AML-193 (cell line): ENCODE measurements around the gene PNMA8C.
"Not testable (repeated sequence)": the region's sequence is repeated elsewhere in the genome, so short reads cannot be mapped to it uniquely, and the experiment has no call there.

Experiments used
- DNase-seq, 2 experiments: peaks; one replicate each; lab custom pipeline; 2025; lab: John Stamatoyannopoulos, UW

The PNMA8C gene

DNA sequence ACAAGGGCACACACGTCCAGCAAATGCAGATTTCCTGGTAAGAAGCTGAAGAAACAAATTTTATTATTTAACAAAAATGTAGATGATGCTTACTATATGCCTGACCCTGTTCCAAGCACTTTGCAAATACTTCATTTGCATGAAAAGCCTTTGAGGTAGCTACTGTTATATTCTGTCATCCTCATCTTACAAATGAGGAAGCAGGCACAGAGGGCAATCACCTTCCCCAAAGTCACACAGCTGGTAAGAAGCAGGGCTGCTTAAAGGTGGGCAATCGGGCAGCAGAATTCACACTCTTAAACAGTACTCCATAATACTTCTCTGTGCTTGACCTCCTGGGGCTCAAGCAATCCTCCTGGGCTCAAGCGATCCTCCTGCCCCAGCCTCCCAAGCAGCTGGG, 18.3 kb upstream of the PNMA8C start:
- DNase-seq, result no peak

DNA sequence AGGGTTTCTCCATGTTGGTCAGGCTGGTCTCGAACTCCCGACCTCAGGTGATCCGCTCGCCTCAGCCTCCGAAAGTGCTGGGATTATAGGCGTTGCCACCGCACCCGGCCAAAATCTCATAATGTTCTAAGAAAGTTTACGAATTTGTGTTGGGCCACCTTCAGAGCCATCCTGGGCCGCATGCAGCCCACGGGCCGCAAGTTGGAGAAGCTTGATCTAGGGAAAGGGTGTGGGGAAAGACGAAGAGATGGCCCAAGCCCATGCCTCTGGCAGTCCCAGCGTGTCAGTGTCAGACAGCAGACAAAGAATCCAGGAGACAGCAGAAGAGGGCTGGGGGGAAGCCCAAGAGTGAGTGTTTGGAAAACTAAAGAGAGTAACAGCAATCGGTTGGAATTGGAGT, 17.3 kb upstream of the PNMA8C start:
- DNase-seq, result no peak

DNA sequence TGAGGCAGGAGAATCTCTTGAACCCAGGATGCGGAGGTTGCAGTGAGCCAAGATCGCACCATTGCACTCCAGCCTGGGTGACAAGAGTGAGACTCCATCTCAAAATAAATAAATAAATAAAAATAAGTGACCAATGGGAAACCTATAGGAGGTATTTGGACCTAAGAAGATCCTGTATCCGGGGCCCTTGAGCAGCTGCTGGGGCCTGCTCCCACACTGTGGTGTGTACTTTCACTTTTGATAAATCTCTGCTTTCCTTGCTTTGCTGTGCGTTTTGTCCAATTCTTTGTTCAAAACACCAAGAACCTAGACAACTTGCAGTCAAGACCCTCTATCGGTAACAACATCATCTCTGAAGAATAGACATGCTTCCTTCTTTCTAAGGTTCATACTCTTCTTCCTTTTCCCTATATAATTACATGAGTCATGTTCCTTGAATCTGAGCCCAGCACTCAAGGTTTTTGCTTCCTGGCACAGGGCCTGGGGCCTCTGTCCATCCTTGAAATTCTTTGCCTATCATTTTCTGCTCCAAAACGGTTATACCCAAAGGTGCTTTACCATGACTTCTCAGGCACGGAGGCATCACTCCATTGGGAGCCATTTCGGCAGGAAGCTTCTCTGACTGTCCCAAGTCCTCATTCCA, 14.2 kb upstream of the PNMA8C start:
- DNase-seq, result no peak

DNA sequence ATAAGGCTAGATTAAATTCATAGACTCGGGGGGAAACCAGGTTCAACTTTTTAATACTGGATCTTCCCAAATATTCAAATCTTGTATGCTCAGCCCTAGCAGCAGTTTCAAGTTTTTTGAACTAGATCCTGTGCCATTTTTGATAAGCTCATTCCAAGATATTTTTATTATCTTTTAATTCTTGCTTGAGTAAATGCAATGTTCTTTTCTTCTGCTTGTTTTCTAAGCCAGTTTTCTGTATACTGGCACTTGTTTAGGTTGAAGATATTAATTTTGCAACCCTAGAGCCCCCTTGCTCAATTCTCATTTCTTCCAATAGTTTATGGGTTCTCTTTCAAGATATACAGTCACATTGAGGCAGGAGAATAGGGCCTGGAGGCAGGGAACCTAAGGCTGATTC, 13.1 kb upstream of the PNMA8C start:
- no peak for DNase-seq

DNA sequence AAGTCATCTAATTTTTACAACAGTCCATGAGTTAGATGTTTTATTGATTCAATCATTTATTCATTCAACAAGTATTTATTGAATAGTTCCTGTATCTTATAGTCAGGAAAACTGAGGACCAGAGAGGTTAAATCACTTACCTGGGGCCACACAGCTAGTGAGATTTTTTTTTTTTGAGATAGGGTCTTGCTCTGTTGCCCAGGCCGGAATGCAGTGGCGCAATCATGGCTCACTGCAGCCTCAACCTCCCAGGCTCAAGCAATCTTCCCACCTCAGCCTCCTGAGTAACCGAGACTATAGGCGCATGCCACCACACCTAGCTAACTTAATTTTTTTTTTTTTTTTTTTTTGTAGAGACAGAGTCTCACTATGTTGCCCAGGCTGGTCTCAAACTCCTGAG, 7.0 kb upstream of the PNMA8C start:
- DNase-seq, result not testable (repeated sequence)

DNA sequence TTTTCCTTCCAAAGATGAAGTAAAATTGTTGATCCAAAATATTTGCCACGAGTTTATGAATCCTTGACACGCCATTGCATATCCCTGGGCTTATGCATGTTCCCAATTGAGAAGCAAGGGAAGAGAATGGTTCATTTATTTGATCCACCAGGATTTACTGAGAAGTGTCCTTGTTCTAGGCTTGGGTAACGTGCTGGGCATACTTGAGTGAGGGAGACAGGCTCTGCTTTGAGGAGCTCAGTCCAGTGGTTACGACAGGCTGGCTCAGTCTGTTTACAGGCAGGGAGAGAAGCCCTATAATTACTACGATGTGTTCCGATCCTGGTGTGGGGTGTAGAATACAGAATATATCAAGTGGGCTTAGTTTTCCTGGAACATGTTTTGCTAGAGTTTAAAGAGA, 6.3 kb upstream of the PNMA8C start:
- DNase-seq, result no peak

DNA sequence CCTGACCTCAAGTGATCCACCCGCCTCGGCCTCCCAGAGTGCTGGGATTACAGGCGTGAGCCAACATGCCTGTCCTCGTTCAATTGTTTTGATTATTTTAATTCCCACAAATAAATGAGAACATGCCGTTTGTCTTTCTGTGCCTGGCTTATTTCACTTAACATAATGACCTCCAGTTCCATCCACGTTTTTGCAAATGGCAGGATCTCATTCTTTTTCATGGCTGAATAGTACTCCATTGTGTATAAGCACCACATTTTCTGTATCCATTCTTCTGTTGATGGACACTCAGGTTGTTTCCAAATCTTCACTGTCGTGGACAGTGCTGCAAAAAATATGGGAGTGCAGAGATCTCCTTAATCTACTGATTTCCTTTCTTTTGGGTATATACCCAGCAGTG, 4.7 kb upstream of the PNMA8C start:
- DNase-seq, result not testable (repeated sequence)

DNA sequence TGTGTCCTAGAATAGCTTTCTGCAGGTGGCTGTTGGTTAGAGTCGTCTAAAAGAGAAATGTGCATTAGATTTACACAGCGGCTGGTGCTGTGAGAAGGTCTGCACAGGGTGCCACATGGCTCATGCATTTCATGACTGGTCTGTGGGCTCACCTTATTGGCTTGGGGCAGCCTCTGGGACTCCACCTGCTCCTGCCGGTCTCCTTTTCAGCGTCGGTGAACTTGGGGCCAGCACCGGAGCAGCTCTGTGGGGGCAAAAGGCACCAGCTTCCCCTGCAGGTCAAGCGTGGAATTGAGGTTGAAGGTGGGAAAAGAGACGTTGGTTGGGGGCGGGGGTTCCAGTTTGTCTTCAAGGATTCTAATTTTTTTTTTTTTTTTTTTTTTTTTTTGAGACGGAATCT, 3.1 kb upstream of the PNMA8C start:
- DNase-seq, result no peak

DNA sequence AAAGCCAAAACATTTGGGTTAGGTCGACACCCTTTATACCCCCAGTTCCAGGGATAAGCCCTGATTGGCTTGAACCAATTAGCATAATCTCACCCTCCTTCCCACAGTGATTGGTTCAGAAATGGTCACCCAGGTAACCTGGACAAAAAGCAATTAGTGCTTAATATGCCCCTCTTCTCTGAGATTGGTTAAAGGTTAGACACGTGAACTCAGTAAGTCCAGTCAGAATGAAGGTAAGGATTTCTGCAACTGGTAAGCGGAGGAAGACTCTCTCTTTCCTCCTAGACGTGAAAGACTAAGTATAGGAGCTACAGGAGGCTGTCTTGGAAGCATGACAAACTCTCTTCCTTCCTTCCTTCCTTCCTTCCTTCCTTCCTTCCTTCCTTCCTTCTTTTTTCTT, 1.3 kb upstream of the PNMA8C start:
- DNase-seq, result no peak

DNA sequence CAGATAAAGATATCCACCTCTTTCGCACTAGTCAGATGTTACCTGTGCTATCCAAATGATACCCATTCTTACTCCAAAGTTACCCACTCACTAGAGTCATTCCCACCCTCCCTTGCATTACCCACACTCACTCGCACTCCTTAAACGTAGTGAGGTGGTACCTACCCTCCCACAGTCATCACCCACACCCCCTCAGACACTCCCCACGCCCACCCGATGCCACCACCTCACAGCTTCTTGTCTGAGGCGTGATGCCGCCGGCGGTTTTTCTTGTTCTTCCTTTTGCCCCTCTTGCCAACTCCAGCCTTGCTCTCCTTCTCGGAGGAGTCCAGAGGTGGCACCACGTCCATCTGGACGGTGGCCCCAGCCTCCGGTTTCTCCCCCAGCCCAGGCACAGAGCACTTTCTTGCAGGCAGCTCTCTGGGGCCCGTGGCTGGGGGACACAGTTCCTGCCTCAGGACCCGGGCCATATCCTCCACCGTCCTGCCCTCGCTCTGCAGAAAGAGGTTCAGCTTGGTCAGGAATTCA, 1.2 kb downstream of the PNMA8C start:
- no peak for DNase-seq

DNA sequence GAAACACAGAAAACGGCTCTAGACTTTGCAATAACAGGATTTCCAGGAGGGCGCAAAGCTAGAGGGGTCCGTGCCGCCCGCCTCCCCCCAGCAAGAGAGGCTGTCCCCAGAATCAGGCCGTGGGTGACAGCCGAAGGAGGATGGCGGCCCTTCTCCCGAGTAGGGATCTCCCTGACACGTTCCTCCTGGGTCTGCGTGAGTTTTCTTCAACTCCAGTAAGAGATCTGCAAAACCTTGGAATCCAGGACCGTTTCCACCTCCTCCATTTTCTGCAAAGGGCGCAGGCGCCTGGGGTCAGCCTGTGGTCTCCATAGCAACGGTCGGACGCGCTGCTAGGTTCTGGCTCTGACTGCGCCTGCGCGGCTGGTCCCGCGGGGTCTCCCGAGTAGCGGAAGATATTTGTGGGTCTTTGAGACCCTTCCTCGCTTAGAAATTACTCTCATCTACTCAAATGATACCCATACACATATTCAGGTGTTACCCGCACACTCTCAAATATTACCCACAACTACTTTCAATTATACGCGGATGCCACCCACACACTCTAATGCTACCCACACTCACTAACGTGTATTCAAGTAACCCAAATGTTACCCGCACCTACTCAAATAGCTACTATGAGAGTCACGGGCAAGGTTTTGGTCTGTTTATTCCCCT, 2.1 kb downstream of the PNMA8C start:
- no peak for DNase-seq

DNA sequence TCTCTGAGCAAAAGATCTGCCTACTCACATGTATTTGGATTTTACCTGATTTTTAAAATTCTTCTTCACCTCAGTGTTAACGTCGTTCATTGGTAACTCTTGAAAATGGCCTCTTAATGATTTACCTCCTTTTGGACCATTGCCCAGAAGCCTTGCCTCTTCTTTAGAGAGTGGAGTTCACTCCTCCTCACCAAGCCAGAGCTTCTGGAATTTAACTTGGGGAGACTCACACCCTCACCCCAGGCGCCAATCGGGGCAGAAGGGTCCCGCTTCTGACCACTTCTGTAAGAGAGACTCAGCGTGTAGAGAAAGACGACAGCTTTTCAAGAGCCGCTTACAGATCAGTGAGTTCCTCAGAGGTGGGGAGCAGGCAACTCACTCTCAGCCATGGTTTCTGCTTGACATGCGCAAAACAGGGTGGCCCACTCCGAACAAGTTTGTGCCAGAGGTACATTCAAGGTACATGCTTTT, 2.7 kb downstream of the PNMA8C start:
- DNase-seq, result no peak

DNA sequence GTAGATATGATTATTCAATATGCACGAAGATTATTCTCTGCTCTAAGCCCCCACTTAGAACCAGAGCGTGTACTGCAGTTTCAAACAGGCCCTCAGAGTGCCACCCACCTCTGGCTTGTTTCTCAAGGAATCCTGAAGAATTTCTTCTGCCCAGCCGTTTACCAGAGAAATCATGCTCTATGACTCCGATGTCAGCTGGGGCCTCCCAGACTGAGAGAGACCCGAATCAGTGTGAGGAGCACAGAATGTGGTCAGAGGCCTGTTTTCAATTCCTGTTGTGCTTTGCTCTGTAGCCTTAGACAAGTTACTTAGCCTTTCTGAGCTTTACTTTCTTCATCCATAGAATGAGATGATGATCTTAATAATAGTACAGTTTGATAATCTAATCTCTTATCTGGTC, 5.5 kb downstream of the PNMA8C start:
- DNase-seq, result no peak

DNA sequence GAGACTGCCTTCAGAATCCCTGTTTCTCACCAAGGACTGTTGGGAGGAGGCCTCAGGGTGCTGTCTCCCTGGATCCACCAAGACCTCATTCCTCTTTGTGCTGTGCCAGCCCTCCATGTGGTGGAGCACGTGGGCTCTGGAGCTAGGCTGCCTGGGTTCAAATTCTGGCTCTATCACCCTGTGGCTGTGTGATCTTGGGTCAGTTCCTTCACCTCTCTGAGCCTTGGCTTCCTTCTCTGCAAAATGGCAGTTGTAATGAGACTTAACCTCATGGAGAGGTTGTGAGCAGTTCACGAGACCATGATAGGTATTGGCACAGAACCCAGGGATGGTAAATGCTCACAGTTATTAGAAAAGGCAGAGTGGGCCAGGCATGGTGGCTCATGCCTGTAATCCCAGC, 6.4 kb downstream of the PNMA8C start:
- DNase-seq, result no peak

DNA sequence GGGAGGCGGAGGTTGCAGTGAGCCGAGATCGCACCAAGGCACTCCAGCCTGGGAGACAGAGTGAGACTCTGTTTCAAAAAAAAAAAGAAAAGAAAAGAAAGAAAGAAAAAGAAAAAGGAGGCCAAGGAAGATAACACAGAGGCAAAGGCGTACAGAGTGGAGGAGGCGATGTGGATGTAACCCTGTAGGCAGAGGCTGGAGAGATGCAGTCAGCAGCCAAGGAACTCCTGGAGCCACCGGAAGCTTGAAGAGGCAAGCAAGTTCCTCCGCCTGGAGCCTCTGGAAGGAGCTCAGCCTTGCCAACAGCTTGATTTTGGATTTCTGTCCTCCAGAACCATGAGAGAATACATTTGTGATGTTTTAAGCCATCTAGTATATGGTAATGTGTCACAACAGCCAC, 8.7 kb downstream of the PNMA8C start:
- DNase-seq, result no peak

DNA sequence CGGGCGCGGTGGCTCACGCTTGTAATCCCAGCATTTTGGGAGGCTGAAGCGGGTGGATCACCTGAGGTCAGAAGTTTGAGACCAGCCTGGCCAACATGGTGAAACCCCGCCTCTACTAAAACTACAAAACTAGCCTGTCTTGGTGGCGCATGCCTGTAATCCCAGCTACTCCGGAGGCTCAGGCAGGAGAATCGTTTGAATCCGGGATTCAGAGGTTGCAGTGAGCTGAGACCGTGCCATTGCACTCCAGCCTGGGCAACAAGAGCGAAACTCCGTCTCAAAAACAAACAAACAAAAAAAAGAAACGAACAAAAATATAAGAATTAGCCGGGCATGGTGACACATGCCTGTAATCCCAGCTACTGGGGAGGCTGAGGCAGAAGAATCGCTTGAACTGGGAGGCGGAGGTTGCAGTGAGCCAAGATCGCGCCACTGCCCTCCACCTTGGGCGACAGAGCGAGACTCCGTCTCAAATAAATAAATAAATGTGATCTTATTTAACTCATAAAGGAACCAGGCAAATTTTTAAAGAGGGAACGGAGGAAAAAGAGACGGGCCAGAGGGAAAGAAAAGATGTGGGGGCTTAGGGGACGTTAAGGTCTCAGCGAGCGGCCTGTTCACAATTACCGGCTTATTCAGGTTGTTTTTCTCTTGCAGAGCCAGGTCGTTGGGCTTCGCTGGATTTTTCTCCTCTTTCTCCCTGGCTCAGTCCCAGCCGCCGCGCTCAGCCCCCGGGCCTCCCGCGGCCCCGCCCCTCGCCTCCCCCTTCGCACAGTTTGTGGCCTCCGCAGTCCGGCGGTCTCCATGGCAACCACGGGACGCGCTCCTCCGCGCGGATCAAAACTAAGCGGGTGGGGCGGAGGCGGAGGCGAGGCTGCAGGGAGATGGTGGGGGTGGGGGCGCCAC, 12.7 kb downstream of the PNMA8C start:
- not testable (repeated sequence) for DNase-seq

DNA sequence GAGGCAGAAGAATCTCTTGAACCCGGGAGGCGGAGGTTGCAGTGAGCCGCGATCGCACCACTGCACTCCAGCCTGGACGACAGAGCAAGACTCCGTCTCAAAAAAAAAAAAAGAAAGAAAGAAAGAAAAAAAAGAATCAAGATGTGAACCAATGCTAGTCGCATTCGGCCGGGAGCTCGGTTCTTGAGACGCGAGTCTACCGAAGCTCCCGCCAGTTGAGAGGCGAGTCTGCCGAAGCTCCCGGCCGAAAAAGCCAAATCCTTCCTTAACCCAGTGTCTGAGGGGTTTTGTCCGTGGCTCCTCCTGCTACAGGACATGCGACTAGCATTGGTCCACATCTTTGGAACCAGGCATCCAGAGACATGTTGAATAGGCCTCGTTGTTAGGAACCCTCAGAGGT, 13.8 kb downstream of the PNMA8C start:
- DNase-seq, result not testable (repeated sequence)

DNA sequence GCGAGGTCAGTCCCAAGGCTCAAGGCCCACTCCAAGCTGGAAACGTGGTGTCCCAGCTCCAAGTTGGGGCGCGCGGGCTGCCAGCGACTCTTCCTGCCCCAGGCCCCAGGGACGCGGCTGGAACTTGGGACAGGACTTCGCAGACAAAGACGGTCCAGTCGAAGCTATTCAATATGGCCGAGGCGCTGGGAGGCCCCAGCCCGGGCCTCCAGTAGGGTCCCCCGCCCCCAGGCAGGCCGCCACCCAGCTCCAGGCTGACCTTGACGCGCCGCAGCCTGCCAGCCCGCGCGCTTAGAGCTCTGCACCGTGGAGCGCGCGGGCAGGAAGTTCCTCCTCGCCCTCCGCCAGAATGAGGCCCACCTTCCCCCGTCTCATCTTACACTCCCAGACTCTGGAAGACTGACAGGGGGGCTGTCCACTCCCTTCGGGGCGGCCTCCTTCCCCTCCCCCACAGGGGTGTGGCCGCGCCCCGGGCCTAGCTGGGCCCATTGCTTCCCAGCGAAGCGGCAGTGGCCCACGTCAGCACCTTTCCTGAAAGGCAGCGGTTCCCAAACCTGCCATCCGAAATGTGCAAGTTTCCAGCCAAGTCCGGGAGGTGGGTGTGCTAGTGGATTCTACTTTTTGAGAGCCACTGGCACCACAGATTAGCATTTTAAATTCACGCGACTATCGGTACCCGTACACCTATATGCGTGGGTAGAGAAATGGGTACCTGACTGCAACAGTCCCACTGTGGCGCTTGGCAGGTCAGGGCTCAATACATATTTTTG, 15.3 kb downstream of the PNMA8C start, which contains the start of gene CCDC8:
Gene CCDC8 (minus strand): TSS at position 303 of the 770 bp plus-strand sequence. CDS start 754 bp downstream, outside the sequence.
- no peak for DNase-seq

DNA sequence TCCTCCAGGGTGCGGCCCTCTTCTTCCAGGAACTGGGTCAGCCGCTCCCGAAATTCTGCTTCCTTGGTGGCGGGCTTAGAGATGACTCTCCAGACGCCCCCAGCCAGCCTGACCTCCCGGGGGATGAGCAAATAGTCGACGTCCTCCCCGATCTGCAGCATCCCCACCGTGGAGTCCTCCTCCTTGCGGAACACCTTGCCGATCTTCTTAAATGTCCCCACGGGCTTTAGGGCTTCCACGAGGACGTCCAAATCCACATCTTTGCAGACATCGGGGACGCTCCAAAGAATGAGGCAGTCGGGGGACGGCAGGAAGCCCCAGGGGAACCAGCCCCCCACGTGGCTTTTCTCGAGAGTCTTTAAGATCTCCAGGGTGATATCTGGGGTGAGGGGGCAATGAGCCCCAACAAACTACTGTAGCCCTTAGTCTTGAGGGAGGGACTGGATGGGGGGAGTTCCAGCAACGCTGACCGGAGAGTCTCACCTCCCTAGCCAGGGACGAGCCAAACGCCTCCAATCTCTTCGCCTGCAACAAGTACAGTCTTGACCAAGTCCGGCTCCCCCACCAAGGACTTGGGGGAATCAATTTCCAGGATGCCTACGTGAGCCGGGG, 16.0 kb downstream of the PNMA8C start:
- no peak for DNase-seq

DNA sequence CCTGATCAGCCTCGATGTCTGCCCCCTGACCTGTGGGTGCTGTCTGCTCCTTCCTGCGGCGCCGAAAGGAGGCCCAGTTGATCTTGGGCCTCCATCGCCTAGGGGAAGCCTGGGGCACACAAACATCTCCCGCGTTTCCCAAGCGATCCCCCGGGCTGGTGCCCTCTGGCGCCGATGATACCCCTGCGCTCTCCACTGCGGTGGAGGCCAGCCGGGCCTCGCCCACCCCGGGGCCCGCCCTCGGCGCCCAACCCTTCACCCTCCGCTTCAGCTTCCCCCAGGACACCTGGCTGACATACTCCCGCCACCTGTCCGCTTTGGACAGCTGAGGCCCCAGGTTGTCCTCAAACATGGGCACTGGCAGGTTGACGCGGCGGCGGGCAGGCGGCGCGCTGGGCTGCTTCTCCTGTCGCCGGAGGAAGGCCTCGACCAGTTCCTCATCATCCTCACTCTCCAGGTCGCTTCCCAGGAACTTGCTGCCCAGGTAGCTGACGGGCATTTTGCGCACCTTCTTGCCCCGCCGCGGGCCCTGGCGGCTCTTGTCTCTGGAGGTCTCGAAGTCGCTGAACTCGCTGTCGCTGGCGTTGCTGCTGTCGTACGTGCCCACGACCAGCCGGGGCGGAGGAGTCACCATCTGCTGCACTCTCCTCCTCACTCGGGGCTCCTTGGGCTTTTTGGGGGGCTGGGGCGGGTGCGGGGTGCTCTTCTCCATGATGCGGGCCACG, 16.6 kb downstream of the PNMA8C start:
- no peak for DNase-seq
